ENCODE measurements around the gene CIAPIN1. TPM values are rescaled to one million over a fixed set of nuclear protein-coding genes. Genes with fewer than 3 reads are reported as not detected.

Gene CIAPIN1
- total RNA-seq, 1 donor from 2014 or later: 43.3 TPM

GRCh38 chr16:57384248-57385070 is 62.7 kb downstream of the CIAPIN1 start:
- Mint-ChIP-seq H3K4me1 (ENCODE audit: low read depth) (peaks cover 52% of the 10 kb centered on the region), H3K36me3 (ENCODE audit: low read depth) (peaks cover 10% of the 10 kb centered on the region), H3K9me3 (ENCODE audit: low read depth) (no peaks in the 10 kb centered on the region), H3K27me3 (ENCODE audit: low read depth) (no peaks in the 10 kb centered on the region), H3K4me3 (ENCODE audit: unreplicated experiment) (no peak overlapping the region), H3K27ac (ENCODE audit: unreplicated experiment) (peak overlapping the region; percentile 52)
- DNase-seq (ENCODE audit: low spot score): peak; percentile 49
- no peak for TF ChIP-seq CTCF (IDR thresholded peaks at IDR 0.05)

GRCh38 chr16:57383276-57384247 is 63.6 kb downstream of the CIAPIN1 start:
- no peak for TF ChIP-seq CTCF (IDR thresholded peaks at IDR 0.05)
- peak overlapping the region; percentile 52 for H3K27ac Mint-ChIP-seq (ENCODE audit: unreplicated experiment)
- peaks cover 14% of the 10 kb centered on the region for H3K36me3 Mint-ChIP-seq (ENCODE audit: low read depth)
- no peaks in the 10 kb centered on the region for H3K9me3 Mint-ChIP-seq (ENCODE audit: low read depth)
- H3K4me1 Mint-ChIP-seq (ENCODE audit: low read depth): peaks cover 48% of the 10 kb centered on the region
- H3K4me3 Mint-ChIP-seq (ENCODE audit: unreplicated experiment): no peak overlapping the region
- no peaks in the 10 kb centered on the region for H3K27me3 Mint-ChIP-seq (ENCODE audit: low read depth)
- DNase-seq (ENCODE audit: low spot score): no peak

GRCh38 chr16:57382535-57383275 is 64.5 kb downstream of the CIAPIN1 start:
- Mint-ChIP-seq H3K9me3 (ENCODE audit: low read depth) (no peaks in the 10 kb centered on the region), H3K4me1 (ENCODE audit: low read depth) (peaks cover 45% of the 10 kb centered on the region), H3K4me3 (ENCODE audit: unreplicated experiment) (no peak overlapping the region), H3K36me3 (ENCODE audit: low read depth) (peaks cover 14% of the 10 kb centered on the region), H3K27me3 (ENCODE audit: low read depth) (no peaks in the 10 kb centered on the region), H3K27ac (ENCODE audit: unreplicated experiment) (no peak overlapping the region)
- peak; percentile 14 for TF ChIP-seq CTCF (IDR thresholded peaks at IDR 0.05)
- DNase-seq (ENCODE audit: low spot score): no peak

GRCh38 chr16:57381791-57382534 is 65.2 kb downstream of the CIAPIN1 start:
- H3K27ac Mint-ChIP-seq (ENCODE audit: unreplicated experiment): no peak overlapping the region
- no peaks in the 10 kb centered on the region for H3K9me3 Mint-ChIP-seq (ENCODE audit: low read depth)

More at GRCh38 chr16:57381791-57382534, 65.2 kb downstream of the CIAPIN1 start:
- Mint-ChIP-seq H3K4me1 (ENCODE audit: low read depth) (peaks cover 43% of the 10 kb centered on the region), H3K27me3 (ENCODE audit: low read depth) (no peaks in the 10 kb centered on the region), H3K4me3 (ENCODE audit: unreplicated experiment) (no peak overlapping the region), H3K36me3 (ENCODE audit: low read depth) (peaks cover 14% of the 10 kb centered on the region)
- no peak for DNase-seq (ENCODE audit: low spot score)
- no peak for TF ChIP-seq CTCF (IDR thresholded peaks at IDR 0.05)

Measured in chondrocyte (in vitro differentiated cells).